Measurements from ENCODE around the gene CCBE1.

The CCBE1 gene

GRCh38 chr18:59566533-59566971 is 130.7 kb downstream of the CCBE1 start:
- no peak for TF ChIP-seq CTCF (IDR thresholded peaks at IDR 0.05; ENCODE audit: control extremely low read depth, extremely low read depth, low read depth, missing control alignments)
- ChIA-PET POLR2A (no interaction called here), CTCF (no interaction called here)
- no peak for DNase-seq (ENCODE audit: extremely low spot score)

- POLR2A ChIA-PET = no interaction called here
- no peak for DNase-seq (ENCODE audit: extremely low spot score)
- TF ChIP-seq CTCF (IDR thresholded peaks at IDR 0.05; ENCODE audit: control extremely low read depth, extremely low read depth, low read depth, missing control alignments) = no peak
- CTCF ChIA-PET = no interaction called here
These were observed 131.3 kb downstream of the CCBE1 start for GRCh38 chr18:59565957-59566356.

GRCh38 chr18:59564561-59564960 is 132.7 kb downstream of the CCBE1 start:
- ChIA-PET POLR2A (no interaction called here), CTCF (interaction anchor here (1.6 kb wide), 1 partner anchor 10 kb away, joined by 5 read pairs; no protein-coding TSS in a partner anchor)
- no peak for TF ChIP-seq CTCF (IDR thresholded peaks at IDR 0.05; ENCODE audit: control extremely low read depth, extremely low read depth, low read depth, missing control alignments)
- DNase-seq (ENCODE audit: extremely low spot score) = no peak

- no peak for TF ChIP-seq CTCF (IDR thresholded peaks at IDR 0.05; ENCODE audit: control extremely low read depth, extremely low read depth, low read depth, missing control alignments)
- DNase-seq (ENCODE audit: extremely low spot score) = no peak
- CTCF ChIA-PET = interaction anchor here (1.6 kb wide), 1 partner anchor 12 kb away, joined by 5 read pairs; no protein-coding TSS in a partner anchor
- POLR2A ChIA-PET = no interaction called here
These were observed 133.9 kb downstream of the CCBE1 start for GRCh38 chr18:59563176-59563785.

GRCh38 chr18:59562751-59563150 is 134.5 kb downstream of the CCBE1 start:
- POLR2A ChIA-PET = no interaction called here
- no peak for TF ChIP-seq CTCF (IDR thresholded peaks at IDR 0.05; ENCODE audit: control extremely low read depth, extremely low read depth, low read depth, missing control alignments)
- CTCF ChIA-PET = interaction anchor here (0.9 to 1.3 kb wide), 2 partner anchors 11 to 103 kb away, joined by 3 read pairs; no protein-coding TSS in a partner anchor
- DNase-seq (ENCODE audit: extremely low spot score) = no peak

- no peak for DNase-seq (ENCODE audit: extremely low spot score)
- ChIA-PET POLR2A (no interaction called here), CTCF (interaction anchor here (1.3 to 1.4 kb wide), 2 partner anchors 9 to 12 kb away, joined by 3 to 4 read pairs; no protein-coding TSS in a partner anchor)
- no peak for TF ChIP-seq CTCF (IDR thresholded peaks at IDR 0.05; ENCODE audit: control extremely low read depth, extremely low read depth, low read depth, missing control alignments)
These were observed 135.6 kb downstream of the CCBE1 start for GRCh38 chr18:59561612-59562011.

Measured in GM10248 (cell line).